Upper lobe of left lung (tissue), 4 donors: ENCODE results near the gene CLMN.

Source experiments
- CTCF ChIP-seq, 6 experiments: fragments of 450-650 bp in 4 of 6; fragments of 200-600 bp in 2 of 6; sonication (generic) in 2 of 6; IDR thresholded peaks; one replicate each; pipeline ENCODE4 v1.5.1; 2016 to 2019; ENCODE audit warnings: antibody characterized with exemption in 6 of 6
- POLR2A ChIP-seq, 4 donors: fragments of 450-650 bp; IDR thresholded peaks; one replicate each; pipeline ENCODE4 v1.5.1; 2016 to 2017; ENCODE audit warnings: antibody characterized with exemption in 4 of 4, mild to moderate bottlenecking in 2 of 4
- POLR2AphosphoS5 ChIP-seq, 2 donors: sonication (generic); formaldehyde crosslinking; IDR thresholded peaks; one replicate each; pipeline ENCODE4 v1.5.1; 2017; ENCODE audit warnings: antibody characterized with exemption in 2 of 2

GRCh38 chr14:95355422-95355821 lies 35.7 kb upstream of the CLMN start:
- no peak for TF ChIP-seq CTCF (IDR thresholded peaks at IDR 0.05)
- TF ChIP-seq POLR2A (IDR thresholded peaks at IDR 0.05): no peak
- TF ChIP-seq POLR2AphosphoS5 (IDR thresholded peaks at IDR 0.05): no peak
